HepG2 (cell line): ENCODE measurements around the gene APBA1. TPM values are rescaled to one million over a fixed set of nuclear protein-coding genes. Genes with fewer than 3 reads are reported as not detected.

Experiments used
- ATAC-seq: fragments of 200-7000 bp; cut with Tn5 transposase; 3 replicates; pipeline ENCODE4 v1.9.1; 2020; ENCODE audit warnings: mild to moderate bottlenecking, moderate library complexity
- BruUV-seq: library from RNA; stranded (reverse); fragments of 400-500 nt; replicated peaks from 2 replicates; lab custom pipeline; 2021; lab: Mats Ljungman, UMichigan
- CTCF ChIA-PET: fragments of 300-600 bp; formaldehyde crosslinking; extraction: SDS; loops from one replicate; lab custom pipeline; 2021; ENCODE audit warnings: low total read pairs, inconsistent platforms, low intra/inter-chr PET ratio; lab: Yijun Ruan, JAX
- POLR2A ChIA-PET: fragments of 350-600 bp; sonication (Branson Sonifier 250); formaldehyde crosslinking; loops from one replicate; lab custom pipeline; 2020; ENCODE audit warnings: antibody characterized with exemption, inconsistent platforms; lab: Yijun Ruan, JAX
- DNase-seq: peaks from one replicate; pipeline ENCODE4 v3.0.0-alpha.2; 2015; ENCODE audit warnings: low spot score
- FAIRE-seq: peaks from 3 replicates; lab custom pipeline; 2011; peaks lifted over from hg19 to GRCh38; lab: Jason Lieb, UNC
- H2AFZ ChIP-seq: one replicate; pipeline ENCODE4 v1.6.1; 2011; ENCODE audit warnings: low read length, inconsistent platforms
- H3K27ac ChIP-seq: fragments of 300-600 bp; 3 replicates; pipeline ENCODE4 v1.8.0; 2011; ENCODE audit warnings: mixed run types, mild to moderate bottlenecking, mixed read lengths, low read length, inconsistent platforms; ENCODE audit not compliant: insufficient read depth; ENCODE audit errors: extremely low read length
- H3K27me3 ChIP-seq, 2 experiments: fragments of 200-600 bp in 1 of 2; 2 replicates in 1 of 2; 3 replicates in 1 of 2; pipeline versions ENCODE4 v1.6.0 to v1.8.0; 2011; ENCODE audit warnings: low read length in 2 of 2, mild to moderate bottlenecking in 2 of 2, moderate library complexity in 2 of 2, inconsistent platforms in 1 of 2; ENCODE audit not compliant: insufficient read depth in 2 of 2, control insufficient read depth in 1 of 2
- H3K36me3 ChIP-seq, 2 experiments: fragments of 200-600 bp in 1 of 2; replicated peaks in 1 of 2; 2 replicates in 1 of 2; 3 replicates in 1 of 2; pipeline versions ENCODE4 v1.5.1 to v1.8.0; 2011; ENCODE audit warnings: low read length in 2 of 2, inconsistent platforms in 1 of 2; ENCODE audit not compliant: insufficient read depth in 2 of 2, control insufficient read depth in 1 of 2
- H3K4me1 ChIP-seq: 2 replicates; pipeline ENCODE4 v1.5.1; 2012; ENCODE audit warnings: low read length, inconsistent platforms; ENCODE audit not compliant: insufficient read depth
- H3K4me2 ChIP-seq: 2 replicates; pipeline ENCODE4 v1.6.0; 2011; ENCODE audit warnings: low read depth, low read length, inconsistent platforms
- H3K4me3 ChIP-seq, 3 experiments: fragments of 200-600 bp in 1 of 3; sonication (generic), shearing (Covaris generic) in 1 of 3; replicated peaks in 1 of 3; 2 replicates each; pipeline ENCODE4 v1.5.1; 2011 to 2016; ENCODE audit warnings: low read length in 3 of 3, inconsistent platforms in 2 of 3, low read depth in 2 of 3, mild to moderate bottlenecking in 2 of 3, control low read depth in 1 of 3, mixed read lengths in 1 of 3; ENCODE audit not compliant: insufficient read depth in 1 of 3
- H3K79me2 ChIP-seq: one replicate; pipeline ENCODE4 v1.6.1; 2011; ENCODE audit warnings: low read length, inconsistent platforms; ENCODE audit not compliant: insufficient read depth
- H3K9ac ChIP-seq: 2 replicates; pipeline ENCODE4 v1.6.0; 2011; ENCODE audit warnings: mild to moderate bottlenecking, low read depth, low read length, inconsistent platforms; ENCODE audit not compliant: insufficient read depth
- H3K9me3 ChIP-seq: 2 replicates; pipeline ENCODE4 v1.5.1; 2012; ENCODE audit warnings: mild to moderate bottlenecking, low read length
- H4K20me1 ChIP-seq: 2 replicates; pipeline ENCODE4 v1.6.0; 2011; ENCODE audit warnings: inconsistent platforms, mild to moderate bottlenecking, low read length, moderate library complexity; ENCODE audit not compliant: insufficient read depth
- BRD4 ChIP-seq: sonication (generic); formaldehyde crosslinking; IDR thresholded peaks from 2 replicates; pipeline ENCODE4 v1.4.0; 2020; ENCODE audit warnings: missing genetic modification reagents
- IKZF1 ChIP-seq: fragments of 450-650 bp; IDR thresholded peaks from 2 replicates; pipeline ENCODE4 v1.7.1; 2016
- KLF15 ChIP-seq: sonication (generic); formaldehyde crosslinking; IDR thresholded peaks from 2 replicates; pipeline ENCODE4 v1.8.1; 2023; ENCODE audit warnings: borderline replicate concordance, mild to moderate bottlenecking, inconsistent platforms, missing genetic modification reagents, mixed read lengths
- KMT2B ChIP-seq: IDR thresholded peaks from 2 replicates; pipeline ENCODE4 v1.6.1; 2016; ENCODE audit warnings: missing genetic modification reagents, missing compliant biosample characterization
- NR2F2 ChIP-seq: IDR thresholded peaks from 2 replicates; pipeline ENCODE4 v1.6.1; 2012; ENCODE audit warnings: low read depth, inconsistent platforms, borderline replicate concordance
- PHF5A ChIP-seq: IDR thresholded peaks from one replicate; pipeline ENCODE4 v1.6.1; 2018; ENCODE audit warnings: low read depth, missing genetic modification reagents; ENCODE audit not compliant: unreplicated experiment
- ZFP90 ChIP-seq: sonication (generic); formaldehyde crosslinking; IDR thresholded peaks from 2 replicates; pipeline ENCODE4 v1.8.0; 2022; ENCODE audit warnings: missing genetic modification reagents, mild to moderate bottlenecking, inconsistent platforms, borderline replicate concordance
- ZNF296 ChIP-seq: sonication (generic); formaldehyde crosslinking; conservative IDR thresholded peaks from 2 replicates; pipeline ENCODE4 v1.5.0; 2020; ENCODE audit warnings: mild to moderate bottlenecking, missing genetic modification reagents
- ZNF331 ChIP-seq: sonication (generic); formaldehyde crosslinking; IDR thresholded peaks from 2 replicates; pipeline ENCODE4 v1.4.0; 2020; ENCODE audit warnings: missing genetic modification reagents
- ZNF792 ChIP-seq: IDR thresholded peaks from 2 replicates; pipeline ENCODE4 v1.6.1; 2016
- ZNF841 ChIP-seq: sonication (generic); formaldehyde crosslinking; IDR thresholded peaks from 2 replicates; pipeline ENCODE4 v1.8.1; 2023; ENCODE audit warnings: missing genetic modification reagents, borderline replicate concordance
- ZNF850 ChIP-seq: sonication (generic); formaldehyde crosslinking; conservative IDR thresholded peaks from 2 replicates; pipeline ENCODE4 v1.9.0; 2021; ENCODE audit warnings: mild to moderate bottlenecking, missing genetic modification reagents
- WGBS: methylation state at CpG from one replicate; pipeline ENCODE4 v1.1.6; 2017; ENCODE audit warnings: low lambda C conversion rate; 5-methylcytosine and 5-hydroxymethylcytosine counted together
- in situ Hi-C: cut with HindIII; loops from 2 replicates; pipeline ENCODE4 v1.10.0; 2017; ENCODE audit warnings: low pct_unique_long_range_greater_than_20kb; ENCODE audit not compliant: extremely low pct_ligation_motif_present
- intact Hi-C: fragments of 100-400 bp; cut with micrococcal nuclease; formaldehyde crosslinking; loops from one replicate; pipeline ENCODE4 v1.10.0; 2022; ENCODE audit not compliant: unreplicated experiment
- polyA plus RNA-seq, 8 experiments: library from polyadenylated mRNA; depleted of rRNA in 3 of 8; stranded (reverse) in 7 of 8; unstranded in 1 of 8; fragments of >200 nt; fragmentation: Illumina TruSeq in 4 of 8; extraction: Trizol in 4 of 8; gene quantifications; 2 replicates each; pipeline versions ENCODE4 v1.2.1 to v1.2.3, GENCODE V29; 2011 to 2016; ENCODE audit warnings: low read depth in 4 of 8, missing spikeins in 1 of 8, mixed read lengths in 1 of 8; ENCODE audit not compliant: insufficient read depth in 1 of 8
- total RNA-seq, 5 experiments: library from RNA; depleted of rRNA; stranded (reverse); fragments of >200 nt; fragmentation: Illumina TruSeq; extraction: Trizol; gene quantifications; 2 replicates each; pipeline ENCODE4 v1.2.3, GENCODE V29; 2016; ENCODE audit warnings: low read depth in 1 of 5
- TF ChIP-seq, protein P1 (sequence below): sonication (generic); formaldehyde crosslinking; IDR thresholded peaks from 2 replicates; pipeline ENCODE4 v1.4.0; 2020; ENCODE audit warnings: missing genetic modification reagents, mild to moderate bottlenecking, borderline replicate concordance

APBA1 gene
- total and polyA plus RNA-seq, 2 of the 13 experiments (the other 11 are each of a cell fraction or from before 2014, with no cell fraction given) = 0.15 TPM; not detected in 1

DNA sequence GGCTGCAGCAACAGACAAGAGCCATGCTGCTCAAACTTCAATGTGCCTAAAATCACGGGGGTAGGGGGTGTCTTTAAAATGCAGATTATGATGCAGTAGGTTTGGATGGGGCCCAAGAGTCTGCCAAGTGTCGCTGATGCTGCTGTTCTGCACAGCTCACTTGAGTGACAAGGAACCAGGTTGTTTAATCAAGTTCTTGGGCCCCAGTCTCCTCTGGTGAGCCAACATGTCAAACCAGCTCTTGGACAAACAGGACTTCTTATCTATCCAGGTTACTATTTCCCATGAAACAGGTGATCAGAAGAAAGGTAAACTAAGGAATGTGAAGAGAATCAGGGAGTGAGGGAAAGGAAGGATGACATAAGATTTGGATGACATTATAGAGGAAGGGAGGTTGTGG, 78.0 kb downstream of the APBA1 start:
- no peaks in the 10 kb centered on the region for H3K36me3 ChIP-seq
- no peak overlapping the region for H3K4me2 ChIP-seq
- ChIA-PET POLR2A (no interaction called here), CTCF (no interaction called here)
- no peaks in the 10 kb centered on the region for H3K79me2 ChIP-seq
- no peak overlapping the region for H2AFZ ChIP-seq
- peaks cover 0 to 9% of the 10 kb centered on the region in 2 experiments; a peak in 1 of 5 replicates for H3K27me3 ChIP-seq
- FAIRE-seq = no peak
- no peak for ATAC-seq
- in situ Hi-C loops = no loop called here
- H3K9me3 ChIP-seq = no peaks in the 10 kb centered on the region
- no peaks in the 10 kb centered on the region for H4K20me1 ChIP-seq
- BruUV-seq = no TSS peak
- DNase-seq = no peak
- intact Hi-C loops = no loop called here
- WGBS = 0% methylated on average over 2 of the region's 2 CpGs
- no peaks in the 10 kb centered on the region for H3K4me1 ChIP-seq
- H3K4me3 ChIP-seq = no peak overlapping the region
- no peak overlapping the region for H3K27ac ChIP-seq
- TF ChIP-seq PHF5A (CRISPR knock-in tag) (no peak), ZNF850 (CRISPR knock-in tag) (no peak), BRD4 (CRISPR knock-in tag) (no peak), ZFP90 (no peak), ZNF331 (CRISPR knock-in tag) (no peak), ZNF296 (CRISPR knock-in tag) (no peak), KLF15 (no peak), NR2F2 (no peak), IKZF1 (no peak), ZNF792 (CRISPR knock-in tag) (no peak), KMT2B (CRISPR knock-in tag) (no peak)
- no peak overlapping the region for H3K9ac ChIP-seq

DNA sequence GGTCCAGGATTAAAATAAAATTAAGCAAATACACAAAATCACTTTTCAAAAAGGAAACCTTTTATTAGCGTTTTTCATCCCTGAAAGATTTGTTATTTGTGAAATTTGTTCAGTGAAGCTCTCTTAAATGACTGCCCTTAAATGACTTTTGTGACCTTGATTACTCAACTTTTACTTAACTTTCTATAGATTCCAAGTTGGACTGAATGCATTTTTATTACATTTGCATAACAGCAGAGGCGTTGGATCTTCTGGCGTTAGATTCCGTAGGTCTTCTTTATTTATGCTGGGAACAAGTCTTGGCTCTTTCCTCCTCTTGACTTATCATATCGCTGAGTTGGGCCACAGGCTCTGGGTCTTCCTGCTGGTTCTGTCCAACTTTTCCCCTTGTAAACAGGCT, 78.4 kb downstream of the APBA1 start:
- Histone ChIP-seq H3K9me3 (no peaks in the 10 kb centered on the region), H3K36me3 (no peaks in the 10 kb centered on the region), H3K4me1 (no peaks in the 10 kb centered on the region), H3K79me2 (no peaks in the 10 kb centered on the region), H3K4me3 (no peak overlapping the region), H2AFZ (no peak overlapping the region), H3K27me3 (peaks cover 0 to 9% of the 10 kb centered on the region in 2 experiments; a peak in 1 of 5 replicates), H3K27ac (no peak overlapping the region), H3K4me2 (no peak overlapping the region), H4K20me1 (no peaks in the 10 kb centered on the region), H3K9ac (no peak overlapping the region)
- 45% methylated on average over 5 of the region's 5 CpGs for WGBS
- intact Hi-C loops = no loop called here
- DNase-seq = no peak
- ChIA-PET POLR2A (no interaction called here), CTCF (no interaction called here)
- no peak for ATAC-seq
- BruUV-seq = no TSS peak
- FAIRE-seq = no peak
- in situ Hi-C loops = no loop called here
- TF ChIP-seq, protein P1, sequence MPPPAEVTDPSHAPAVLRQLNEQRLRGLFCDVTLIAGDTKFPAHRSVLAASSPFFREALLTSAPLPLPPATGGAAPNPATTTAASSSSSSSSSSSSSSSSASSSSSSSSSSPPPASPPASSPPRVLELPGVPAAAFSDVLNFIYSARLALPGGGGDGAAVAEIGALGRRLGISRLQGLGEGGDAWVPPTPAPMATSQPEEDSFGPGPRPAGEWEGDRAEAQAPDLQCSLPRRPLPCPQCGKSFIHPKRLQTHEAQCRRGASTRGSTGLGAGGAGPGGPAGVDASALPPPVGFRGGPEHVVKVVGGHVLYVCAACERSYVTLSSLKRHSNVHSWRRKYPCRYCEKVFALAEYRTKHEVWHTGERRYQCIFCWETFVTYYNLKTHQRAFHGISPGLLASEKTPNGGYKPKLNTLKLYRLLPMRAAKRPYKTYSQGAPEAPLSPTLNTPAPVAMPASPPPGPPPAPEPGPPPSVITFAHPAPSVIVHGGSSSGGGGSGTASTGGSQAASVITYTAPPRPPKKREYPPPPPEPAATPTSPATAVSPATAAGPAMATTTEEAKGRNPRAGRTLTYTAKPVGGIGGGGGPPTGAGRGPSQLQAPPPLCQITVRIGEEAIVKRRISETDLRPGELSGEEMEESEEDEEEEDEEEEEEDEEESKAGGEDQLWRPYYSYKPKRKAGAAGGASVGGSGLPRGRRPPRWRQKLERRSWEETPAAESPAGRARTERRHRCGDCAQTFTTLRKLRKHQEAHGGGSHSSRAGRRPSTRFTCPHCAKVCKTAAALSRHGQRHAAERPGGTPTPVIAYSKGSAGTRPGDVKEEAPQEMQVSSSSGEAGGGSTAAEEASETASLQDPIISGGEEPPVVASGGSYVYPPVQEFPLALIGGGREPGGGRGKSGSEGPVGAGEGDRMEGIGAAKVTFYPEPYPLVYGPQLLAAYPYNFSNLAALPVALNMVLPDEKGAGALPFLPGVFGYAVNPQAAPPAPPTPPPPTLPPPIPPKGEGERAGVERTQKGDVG = no peak
- TF ChIP-seq ZNF841 = no peak
